ENCODE results near the gene MRPL37. TPM values are rescaled to one million over a fixed set of nuclear protein-coding genes. Genes with fewer than 3 reads are reported as not detected.
A peak's percentile ranks its signal among the peaks of the same experiment; 100 is the strongest.
"Not testable (repeated sequence)": the region's sequence is repeated elsewhere in the genome, so short reads cannot be mapped to it uniquely, and the experiment has no call there.

Gene MRPL37
- total RNA-seq, 3 donors from 2014 or later (not counting 1 experiment from before 2014, with no cell fraction given), result 23.0 to 31.9 (median 28.8) TPM

DNA sequence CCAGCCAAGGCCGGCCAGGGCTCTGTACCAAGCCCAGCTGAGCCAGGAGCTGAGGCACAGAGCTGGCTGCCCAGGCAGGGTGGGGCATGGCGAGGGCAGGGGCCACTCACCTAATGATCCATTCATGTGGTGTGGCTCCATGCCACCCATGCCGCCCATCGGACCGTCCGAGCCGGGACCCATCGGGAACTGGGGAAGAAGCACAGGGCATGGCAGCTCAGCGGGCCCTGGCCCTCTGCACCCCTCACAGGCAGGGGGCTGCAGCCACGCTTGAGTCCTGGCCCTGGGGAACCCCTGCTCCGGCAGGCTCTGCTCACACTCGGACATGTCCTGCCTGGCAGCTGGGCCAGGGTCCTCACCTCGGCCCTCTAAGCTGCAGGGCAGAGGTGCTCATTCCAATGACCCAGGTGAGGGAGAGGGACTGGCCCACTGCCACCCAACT lies 28.7 kb downstream of the MRPL37 start:
- Histone ChIP-seq H3K36me3 (ENCODE audit: control insufficient read depth, insufficient read depth, low read length) (peaks cover 9% of the 10 kb centered on the region), H3K4me3 (ENCODE audit: low read length) (no peak overlapping the region), H3K4me1 (ENCODE audit: control insufficient read depth, insufficient read depth, low read length) (peaks cover 11% of the 10 kb centered on the region), H3K27ac (ENCODE audit: low read length) (no peak overlapping the region), H3K9me3 (ENCODE audit: control insufficient read depth, insufficient read depth, low read length) (no peaks in the 10 kb centered on the region), H3K27me3 (ENCODE audit: control insufficient read depth, insufficient read depth, low read length) (no peaks in the 10 kb centered on the region)
- DNase-seq (no peak), ATAC-seq (no peak)
- H3K4me1 Mint-ChIP-seq, result peaks cover 21 to 43% of the 10 kb centered on the region in 2 donors
- peak overlapping the region in 1 of 2 donors; percentile 67 for H3K27ac Mint-ChIP-seq
- no peak overlapping the region for H3K4me3 Mint-ChIP-seq
- TF ChIP-seq, protein P1, sequence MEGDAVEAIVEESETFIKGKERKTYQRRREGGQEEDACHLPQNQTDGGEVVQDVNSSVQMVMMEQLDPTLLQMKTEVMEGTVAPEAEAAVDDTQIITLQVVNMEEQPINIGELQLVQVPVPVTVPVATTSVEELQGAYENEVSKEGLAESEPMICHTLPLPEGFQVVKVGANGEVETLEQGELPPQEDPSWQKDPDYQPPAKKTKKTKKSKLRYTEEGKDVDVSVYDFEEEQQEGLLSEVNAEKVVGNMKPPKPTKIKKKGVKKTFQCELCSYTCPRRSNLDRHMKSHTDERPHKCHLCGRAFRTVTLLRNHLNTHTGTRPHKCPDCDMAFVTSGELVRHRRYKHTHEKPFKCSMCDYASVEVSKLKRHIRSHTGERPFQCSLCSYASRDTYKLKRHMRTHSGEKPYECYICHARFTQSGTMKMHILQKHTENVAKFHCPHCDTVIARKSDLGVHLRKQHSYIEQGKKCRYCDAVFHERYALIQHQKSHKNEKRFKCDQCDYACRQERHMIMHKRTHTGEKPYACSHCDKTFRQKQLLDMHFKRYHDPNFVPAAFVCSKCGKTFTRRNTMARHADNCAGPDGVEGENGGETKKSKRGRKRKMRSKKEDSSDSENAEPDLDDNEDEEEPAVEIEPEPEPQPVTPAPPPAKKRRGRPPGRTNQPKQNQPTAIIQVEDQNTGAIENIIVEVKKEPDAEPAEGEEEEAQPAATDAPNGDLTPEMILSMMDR (IDR thresholded peaks at IDR 0.05), result no peak
- H3K27me3 Mint-ChIP-seq (ENCODE audit: low read depth in 2 of 2), result no peaks in the 10 kb centered on the region
- intact Hi-C loops (cut with micrococcal nuclease), result no loop called here
- no peaks in the 10 kb centered on the region for H3K36me3 Mint-ChIP-seq
- no peaks in the 10 kb centered on the region for H3K9me3 Mint-ChIP-seq
- 98% methylated on average over 13 of the region's 13 CpGs for WGBS (ENCODE audit: insufficient coverage)

DNA sequence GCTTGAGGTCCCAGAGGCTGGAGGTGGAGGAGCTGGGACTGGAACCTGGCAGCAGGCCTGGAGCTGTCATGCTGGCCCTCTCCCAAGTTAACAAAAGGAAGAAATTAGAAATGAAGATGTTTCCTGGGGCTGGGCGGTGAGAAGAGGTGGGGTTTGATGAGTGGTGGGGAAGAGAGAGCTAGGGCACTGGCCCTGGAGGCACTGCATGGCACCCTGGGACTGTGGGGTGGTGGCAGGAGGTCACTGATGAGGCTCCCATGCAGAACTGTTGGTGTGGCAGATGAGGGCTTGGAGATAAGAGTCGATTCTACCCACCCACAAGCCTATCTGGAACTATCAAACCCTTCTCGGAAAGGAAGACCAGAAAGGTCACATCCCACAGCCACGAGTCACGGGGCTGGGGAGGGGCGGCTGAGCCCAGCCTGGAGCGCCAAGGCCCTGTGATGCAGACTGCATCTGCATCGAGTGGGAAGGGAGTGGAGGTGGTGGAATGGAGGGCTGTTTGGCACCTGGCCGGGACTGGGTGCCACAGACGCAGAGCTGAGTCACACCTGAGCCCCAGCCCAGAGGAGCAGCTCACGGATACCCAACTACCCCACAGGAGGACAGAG lies 29.4 kb downstream of the MRPL37 start:
- H3K4me3 ChIP-seq (ENCODE audit: low read length), result no peak overlapping the region
- Mint-ChIP-seq H3K4me1 (peaks cover 21 to 36% of the 10 kb centered on the region in 2 donors), H3K4me3 (peak overlapping the region; percentile 21), H3K9me3 (no peaks in the 10 kb centered on the region), H3K27ac (peak overlapping the region in 1 of 2 donors; percentile 67), H3K36me3 (no peaks in the 10 kb centered on the region), H3K27me3 (ENCODE audit: low read depth in 2 of 2) (no peaks in the 10 kb centered on the region)
- WGBS (ENCODE audit: insufficient coverage), result 56% methylated on average over 11 of the region's 11 CpGs
- DNase-seq (no peak), ATAC-seq (peak in 1 of 3 donors; percentile 53)
- H3K27ac ChIP-seq (ENCODE audit: low read length), result no peak overlapping the region
- peaks cover 11% of the 10 kb centered on the region for H3K4me1 ChIP-seq (ENCODE audit: control insufficient read depth, insufficient read depth, low read length)
- intact Hi-C loops (cut with micrococcal nuclease), result no loop called here
- peaks cover 9% of the 10 kb centered on the region for H3K36me3 ChIP-seq (ENCODE audit: control insufficient read depth, insufficient read depth, low read length)
- TF ChIP-seq, protein P1 (IDR thresholded peaks at IDR 0.05), result no peak
- no peaks in the 10 kb centered on the region for H3K9me3 ChIP-seq (ENCODE audit: control insufficient read depth, insufficient read depth, low read length)
- no peaks in the 10 kb centered on the region for H3K27me3 ChIP-seq (ENCODE audit: control insufficient read depth, insufficient read depth, low read length)

- DNase-seq, result peak in 1 of 2 donors; percentile 34
- WGBS (ENCODE audit: insufficient coverage), result 53% methylated on average over 15 of the region's 15 CpGs
- H3K27me3 ChIP-seq (ENCODE audit: control insufficient read depth, insufficient read depth, low read length), result no peaks in the 10 kb centered on the region
- TF ChIP-seq, protein P1 (IDR thresholded peaks at IDR 0.05), result no peak
- H3K36me3 ChIP-seq (ENCODE audit: control insufficient read depth, insufficient read depth, low read length), result peaks cover 3% of the 10 kb centered on the region
- H3K27ac ChIP-seq (ENCODE audit: low read length), result no peak overlapping the region
- peak overlapping the region; percentile 70 to 75 for H3K27ac Mint-ChIP-seq
- peak; percentile 70 to 83 (median 81) for ATAC-seq
- no peak overlapping the region for H3K4me3 Mint-ChIP-seq
- intact Hi-C loops (cut with micrococcal nuclease), result no loop called here
- no peaks in the 10 kb centered on the region for H3K9me3 ChIP-seq (ENCODE audit: control insufficient read depth, insufficient read depth, low read length)
- H3K27me3 Mint-ChIP-seq (ENCODE audit: low read depth in 2 of 2), result no peaks in the 10 kb centered on the region
- no peaks in the 10 kb centered on the region for H3K9me3 Mint-ChIP-seq
- H3K36me3 Mint-ChIP-seq, result no peaks in the 10 kb centered on the region
- no peak overlapping the region for H3K4me3 ChIP-seq (ENCODE audit: low read length)
- peaks cover 24 to 36% of the 10 kb centered on the region in 2 donors for H3K4me1 Mint-ChIP-seq
- peaks cover 11% of the 10 kb centered on the region for H3K4me1 ChIP-seq (ENCODE audit: control insufficient read depth, insufficient read depth, low read length)
Observed at GRCh38 chr1:54230507-54231339, 30.8 kb downstream of the MRPL37 start.

- H3K27me3 Mint-ChIP-seq (ENCODE audit: low read depth in 2 of 2); intact Hi-C loops (cut with micrococcal nuclease); ATAC-seq; H3K4me3 Mint-ChIP-seq; H3K9me3 Mint-ChIP-seq; H3K9me3 ChIP-seq (ENCODE audit: control insufficient read depth, insufficient read depth, low read length); H3K27ac Mint-ChIP-seq; H3K27me3 ChIP-seq (ENCODE audit: control insufficient read depth, insufficient read depth, low read length); H3K4me3 ChIP-seq (ENCODE audit: low read length); H3K27ac ChIP-seq (ENCODE audit: low read length); DNase-seq: not testable (repeated sequence)
- Histone ChIP-seq H3K4me1 (ENCODE audit: control insufficient read depth, insufficient read depth, low read length) (peaks cover 11% of the 10 kb centered on the region), H3K36me3 (ENCODE audit: control insufficient read depth, insufficient read depth, low read length) (peaks cover 18% of the 10 kb centered on the region)
- peaks cover 14% of the 10 kb centered on the region for H3K36me3 Mint-ChIP-seq
- peaks cover 24 to 33% of the 10 kb centered on the region in 2 donors for H3K4me1 Mint-ChIP-seq
- 100% methylated on average over 9 of the region's 33 CpGs for WGBS (ENCODE audit: insufficient coverage)
Observed at GRCh38 chr1:54233196-54233595, 33.2 kb downstream of the MRPL37 start.
